MM.1S (cell line): ENCODE measurements around the gene RNF113A.

Source experiments
- DNase-seq: peaks from one replicate; pipeline ENCODE4 v3.0.0-alpha.2; 2015
- H2AFZ ChIP-seq: fragments of 300-600 bp; sonication (generic); 2 replicates; pipeline ENCODE4 v1.6.0; 2016; ENCODE audit warnings: antibody characterized with exemption, low read length
- H3F3A ChIP-seq: fragments of 300-600 bp; sonication (generic); 2 replicates; pipeline ENCODE4 v1.6.1; 2016; ENCODE audit warnings: mild to moderate bottlenecking, antibody characterized with exemption, low read length, moderate library complexity, mixed read lengths; ENCODE audit not compliant: insufficient read depth
- H3K27ac ChIP-seq: fragments of 300-600 bp; sonication (generic); 2 replicates; pipeline ENCODE4 v1.5.1; 2016; ENCODE audit warnings: mild to moderate bottlenecking, low read length
- H3K27me3 ChIP-seq: fragments of 300-600 bp; sonication (generic); replicated peaks from 2 replicates; pipeline ENCODE4 v1.6.0; 2016; ENCODE audit warnings: low read length; ENCODE audit not compliant: insufficient read depth
- H3K36me3 ChIP-seq: fragments of 300-600 bp; sonication (generic); replicated peaks from 2 replicates; pipeline ENCODE4 v1.6.1; 2016; ENCODE audit warnings: mild to moderate bottlenecking, low read length, mixed read lengths; ENCODE audit not compliant: insufficient read depth
- H3K4me1 ChIP-seq: fragments of 300-600 bp; sonication (generic); 2 replicates; pipeline ENCODE4 v1.6.1; 2016; ENCODE audit warnings: low read length, mixed read lengths
- H3K4me2 ChIP-seq: fragments of 300-600 bp; sonication (generic); 2 replicates; pipeline ENCODE4 v1.6.0; 2016; ENCODE audit warnings: low read depth, low read length
- H3K4me3 ChIP-seq: fragments of 300-600 bp; sonication (generic); 2 replicates; pipeline ENCODE4 v1.5.1; 2016; ENCODE audit warnings: low read length, mixed read lengths
- H3K79me2 ChIP-seq: fragments of 300-600 bp; sonication (generic); 2 replicates; pipeline ENCODE4 v1.6.1; 2016; ENCODE audit warnings: mixed run types, low read length, mixed read lengths
- H3K9ac ChIP-seq: fragments of 300-600 bp; sonication (generic); 2 replicates; pipeline ENCODE4 v1.6.1; 2016; ENCODE audit warnings: low read length, mixed read lengths
- H3K9me2 ChIP-seq: fragments of 300-600 bp; sonication (generic); replicated peaks from 2 replicates; pipeline ENCODE4 v1.6.1; 2016; ENCODE audit warnings: mild to moderate bottlenecking, low read length, mixed read lengths; ENCODE audit not compliant: insufficient read depth
- H3K9me3 ChIP-seq: fragments of 300-600 bp; sonication (generic); replicated peaks from 2 replicates; pipeline ENCODE4 v1.6.1; 2016; ENCODE audit warnings: mild to moderate bottlenecking, low read length, mixed read lengths; ENCODE audit not compliant: insufficient read depth
- H4K20me1 ChIP-seq: fragments of 300-600 bp; sonication (generic); 2 replicates; pipeline ENCODE4 v1.6.1; 2016; ENCODE audit warnings: mild to moderate bottlenecking, low read length, moderate library complexity, mixed read lengths; ENCODE audit not compliant: insufficient read depth
- EZH2 ChIP-seq: fragments of 300-600 bp; sonication (generic); optimal IDR thresholded peaks from 2 replicates; pipeline ENCODE3; 2017; ENCODE audit warnings: low read depth, mild to moderate bottlenecking, antibody characterized with exemption, low read length, mixed read lengths
- EZH2phosphoT487 ChIP-seq: fragments of 300-600 bp; sonication (generic); IDR thresholded peaks from 2 replicates; pipeline ENCODE4 v1.6.1; 2018; ENCODE audit warnings: antibody characterized with exemption, low read length
- TF ChIP-seq, protein P1 (sequence below): fragments of 300-600 bp; sonication (generic); IDR thresholded peaks from 2 replicates; pipeline ENCODE4 v1.5.1; 2016; ENCODE audit warnings: antibody characterized with exemption, low read length, mixed read lengths

RNF113A gene

DNA sequence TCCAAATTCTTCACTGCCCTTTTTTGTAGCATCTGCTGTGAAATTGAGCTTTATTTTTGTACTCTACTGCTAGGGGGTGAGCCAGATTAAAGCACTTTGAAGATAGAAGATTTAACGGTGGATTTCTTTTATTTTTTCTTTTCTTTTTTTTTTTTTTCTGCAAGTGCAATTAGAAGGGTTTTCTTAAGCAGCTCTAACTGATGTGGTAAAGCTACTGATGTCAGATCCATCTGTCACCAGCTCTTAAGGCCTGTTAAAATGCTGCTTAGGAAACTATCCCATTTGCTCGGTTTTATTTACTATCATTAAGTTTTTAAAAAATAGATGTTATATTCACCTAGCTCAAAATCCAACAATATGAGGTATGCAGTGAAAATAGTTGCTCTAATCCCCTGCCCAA is 7.2 kb upstream of the RNF113A start:
- Histone ChIP-seq H4K20me1 (no peaks in the 10 kb centered on the region), H3K4me3 (no peak overlapping the region), H3K27me3 (no peaks in the 10 kb centered on the region), H3F3A (peaks cover 22% of the 10 kb centered on the region), H3K4me2 (no peak overlapping the region), H2AFZ (no peak overlapping the region), H3K79me2 (peaks cover 23% of the 10 kb centered on the region), H3K27ac (no peak overlapping the region), H3K9me2 (no peaks in the 10 kb centered on the region), H3K4me1 (peaks cover 15% of the 10 kb centered on the region), H3K9ac (no peak overlapping the region), H3K9me3 (no peaks in the 10 kb centered on the region), H3K36me3 (peaks cover 3% of the 10 kb centered on the region; the same call in 1 of the 2 replicates)
- TF ChIP-seq EZH2phosphoT487 (no peak), EZH2 (no peak)
- TF ChIP-seq, protein P1, sequence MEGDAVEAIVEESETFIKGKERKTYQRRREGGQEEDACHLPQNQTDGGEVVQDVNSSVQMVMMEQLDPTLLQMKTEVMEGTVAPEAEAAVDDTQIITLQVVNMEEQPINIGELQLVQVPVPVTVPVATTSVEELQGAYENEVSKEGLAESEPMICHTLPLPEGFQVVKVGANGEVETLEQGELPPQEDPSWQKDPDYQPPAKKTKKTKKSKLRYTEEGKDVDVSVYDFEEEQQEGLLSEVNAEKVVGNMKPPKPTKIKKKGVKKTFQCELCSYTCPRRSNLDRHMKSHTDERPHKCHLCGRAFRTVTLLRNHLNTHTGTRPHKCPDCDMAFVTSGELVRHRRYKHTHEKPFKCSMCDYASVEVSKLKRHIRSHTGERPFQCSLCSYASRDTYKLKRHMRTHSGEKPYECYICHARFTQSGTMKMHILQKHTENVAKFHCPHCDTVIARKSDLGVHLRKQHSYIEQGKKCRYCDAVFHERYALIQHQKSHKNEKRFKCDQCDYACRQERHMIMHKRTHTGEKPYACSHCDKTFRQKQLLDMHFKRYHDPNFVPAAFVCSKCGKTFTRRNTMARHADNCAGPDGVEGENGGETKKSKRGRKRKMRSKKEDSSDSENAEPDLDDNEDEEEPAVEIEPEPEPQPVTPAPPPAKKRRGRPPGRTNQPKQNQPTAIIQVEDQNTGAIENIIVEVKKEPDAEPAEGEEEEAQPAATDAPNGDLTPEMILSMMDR: no peak
- no peak for DNase-seq

DNA sequence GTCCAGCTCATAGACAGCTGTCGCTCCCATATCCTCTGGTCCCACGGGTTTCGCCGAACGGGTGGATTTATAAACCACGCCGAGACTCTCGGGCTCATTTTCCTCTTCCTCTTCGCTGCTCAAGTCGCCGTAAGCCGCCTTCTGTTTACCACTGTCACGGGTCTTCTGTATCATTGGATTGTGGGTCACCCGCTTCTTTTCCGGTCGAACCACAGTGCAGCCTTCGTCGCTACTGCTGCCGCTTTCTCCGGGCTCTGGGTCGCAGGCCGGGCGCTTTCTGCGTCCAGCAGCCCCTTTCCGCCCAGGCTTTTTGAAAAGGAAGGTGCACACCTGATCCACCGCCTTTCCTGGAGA is 311 bp downstream of the RNF113A start:
- Histone ChIP-seq H3K27ac (peak overlapping the region; percentile 93), H3K4me2 (peak overlapping the region; percentile 62; the same call in 1 of the 2 replicates), H2AFZ (peak overlapping the region; percentile 42; the same call in 1 of the 2 replicates), H3K4me3 (peak overlapping the region; percentile 78), H3K79me2 (peaks cover 57% of the 10 kb centered on the region), H3K36me3 (no peaks in the 10 kb centered on the region), H4K20me1 (no peaks in the 10 kb centered on the region), H3F3A (0 out of 2 replicates have a peak, but pooled peaks cover 11% of the 10 kb centered on the region), H3K27me3 (no peaks in the 10 kb centered on the region), H3K4me1 (no peaks in the 10 kb centered on the region), H3K9ac (peak overlapping the region; percentile 91), H3K9me3 (no peaks in the 10 kb centered on the region), H3K9me2 (no peaks in the 10 kb centered on the region)
- no peak for DNase-seq
- TF ChIP-seq, protein P1: no peak
- TF ChIP-seq EZH2 (no peak), EZH2phosphoT487 (no peak)

DNA sequence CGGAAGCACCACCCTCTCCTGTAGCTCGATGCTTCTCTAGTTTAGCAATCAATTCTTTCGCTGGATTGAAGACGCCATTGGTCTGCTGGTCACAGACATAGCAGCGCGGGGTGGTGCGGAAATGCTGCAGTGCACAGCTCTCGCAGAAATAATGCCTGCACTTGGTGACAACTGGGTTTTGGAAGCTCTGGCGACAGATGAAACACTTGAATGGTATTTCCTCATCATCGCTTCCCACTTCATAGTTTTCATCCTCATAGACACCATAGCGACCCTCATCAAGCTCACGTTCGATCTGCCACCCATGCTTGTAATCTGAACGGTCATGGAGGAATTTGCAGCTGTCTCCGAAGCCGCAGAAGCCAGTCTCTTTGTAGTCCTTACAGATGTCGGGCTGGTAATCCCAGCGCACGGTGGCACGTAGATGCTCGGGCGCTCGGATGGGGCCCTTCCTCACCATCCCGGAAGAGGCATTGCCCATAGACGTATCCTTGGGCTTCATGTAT is 854 bp downstream of the RNF113A start:
- Histone ChIP-seq H3K4me2 (peak overlapping the region; percentile 62; the same call in 1 of the 2 replicates), H3K9me3 (no peaks in the 10 kb centered on the region), H3K36me3 (no peaks in the 10 kb centered on the region), H3K4me3 (peak overlapping the region; percentile 78), H4K20me1 (no peaks in the 10 kb centered on the region), H3K9me2 (no peaks in the 10 kb centered on the region), H2AFZ (peak overlapping the region; percentile 42; the same call in 1 of the 2 replicates), H3K9ac (peak overlapping the region; percentile 91), H3K4me1 (no peaks in the 10 kb centered on the region), H3K79me2 (peaks cover 53% of the 10 kb centered on the region), H3F3A (0 out of 2 replicates have a peak, but pooled peaks cover 11% of the 10 kb centered on the region), H3K27me3 (no peaks in the 10 kb centered on the region), H3K27ac (peak overlapping the region; percentile 93)
- TF ChIP-seq EZH2phosphoT487 (no peak), EZH2 (no peak)
- TF ChIP-seq, protein P1: no peak
- no peak for DNase-seq
